Natural killer cell (primary cell): ENCODE results near the gene ATOX1. TPM values are rescaled to one million over a fixed set of nuclear protein-coding genes. Genes with fewer than 3 reads are reported as not detected.
"Not testable (repeated sequence)": the region's sequence is repeated elsewhere in the genome, so short reads cannot be mapped to it uniquely, and the experiment has no call there.

Source experiments
- ATAC-seq, 3 donors: fragments of 150-1000 bp in 2 of 3; fragments of 200-7000 bp in 1 of 3; cut with Tn5 transposase; 1 replicate in 1 of 3; 2 replicates in 2 of 3; pipeline ENCODE4 v1.10.0; 2021; ENCODE audit warnings: mild to moderate bottlenecking in 2 of 3, moderate library complexity in 2 of 3
- DNase-seq, 2 donors: peaks; one replicate each; pipeline versions ENCODE4 v3.0.0 to v3.0.0-alpha.2; 2013 to 2021; ENCODE audit warnings: mixed read lengths in 1 of 2
- H3K27ac ChIP-seq: one replicate; pipeline ENCODE4 v1.5.1; 2013; ENCODE audit warnings: mild to moderate bottlenecking, low read length
- H3K27me3 ChIP-seq: one replicate; pipeline ENCODE4 v1.6.1; 2013; ENCODE audit warnings: low read length; ENCODE audit not compliant: control insufficient read depth, insufficient read depth
- H3K36me3 ChIP-seq: one replicate; pipeline ENCODE4 v1.6.1; 2013; ENCODE audit warnings: low read length; ENCODE audit not compliant: control insufficient read depth, insufficient read depth
- H3K4me1 ChIP-seq: one replicate; pipeline ENCODE4 v1.6.1; 2013; ENCODE audit warnings: low read length; ENCODE audit not compliant: control insufficient read depth, insufficient read depth
- H3K4me3 ChIP-seq: one replicate; pipeline ENCODE4 v1.5.1; 2013; ENCODE audit warnings: low read length
- H3K9me3 ChIP-seq: one replicate; pipeline ENCODE4 v1.6.1; 2013; ENCODE audit warnings: low read length; ENCODE audit not compliant: control insufficient read depth, insufficient read depth
- H3K27ac Mint-ChIP-seq, 2 donors: one replicate each; pipeline ENCODE4 v1.8.0; 2022; ENCODE audit warnings: mild to moderate bottlenecking in 2 of 2, mixed read lengths in 2 of 2, moderate library complexity in 1 of 2
- H3K27me3 Mint-ChIP-seq, 2 donors: one replicate each; pipeline ENCODE4 v1.8.0; 2022; ENCODE audit warnings: low read depth in 2 of 2, mixed read lengths in 2 of 2
- H3K36me3 Mint-ChIP-seq: one replicate; pipeline ENCODE4 v1.8.0; 2022; ENCODE audit warnings: mixed read lengths
- H3K4me1 Mint-ChIP-seq, 2 donors: one replicate each; pipeline ENCODE4 v1.8.0; 2022; ENCODE audit warnings: mixed read lengths in 2 of 2
- H3K4me3 Mint-ChIP-seq: one replicate; pipeline ENCODE4 v1.8.0; 2022; ENCODE audit warnings: mild to moderate bottlenecking, moderate library complexity, mixed read lengths
- H3K9me3 Mint-ChIP-seq, 2 donors: one replicate each; pipeline ENCODE4 v1.8.0; 2022; ENCODE audit warnings: mixed read lengths in 2 of 2
- CTCF ChIP-seq: fragments of 200-600 bp; IDR thresholded peaks from one replicate; pipeline ENCODE4 v1.8.0; 2022; ENCODE audit warnings: antibody characterized with exemption
- WGBS: methylation state at CpG from one replicate; pipeline ENCODE4 v1.1.7; 2013; ENCODE audit warnings: missing lambda C conversion rate; ENCODE audit not compliant: insufficient coverage; 5-methylcytosine and 5-hydroxymethylcytosine counted together
- intact Hi-C: fragments of 100-400 bp; cut with micrococcal nuclease; formaldehyde crosslinking; loops from one replicate; pipeline ENCODE4 v1.14.2; 2022
- total RNA-seq, 4 donors: library from RNA; stranded (reverse); fragments of 120-200 nt in 1 of 4; gene quantifications; one replicate each; pipeline versions ENCODE4 v1.2.3 to v1.2.4, GENCODE V29; 2013 to 2022

ATOX1 gene
- total RNA-seq, 3 donors from 2014 or later (not counting 1 experiment from before 2014, with no cell fraction given), result 41.5 to 46.4 (median 46.2) TPM

GRCh38 chr5:151787817-151788216 is 29.4 kb upstream of the ATOX1 start:
- H3K27ac ChIP-seq, result no peak overlapping the region
- Mint-ChIP-seq H3K36me3 (peaks cover 22% of the 10 kb centered on the region), H3K27ac (no peak overlapping the region), H3K4me3 (no peak overlapping the region), H3K27me3 (no peaks in the 10 kb centered on the region), H3K4me1 (peaks cover 19 to 40% of the 10 kb centered on the region in 2 donors), H3K9me3 (no peaks in the 10 kb centered on the region)
- 89% methylated on average over 5 of the region's 6 CpGs for WGBS
- DNase-seq, result no peak
- H3K4me3 ChIP-seq, result no peak overlapping the region
- ATAC-seq, result no peak
- no peak for TF ChIP-seq CTCF
- peaks cover 11% of the 10 kb centered on the region for H3K4me1 ChIP-seq
- no peaks in the 10 kb centered on the region for H3K27me3 ChIP-seq
- H3K9me3 ChIP-seq, result no peaks in the 10 kb centered on the region
- intact Hi-C loops, result no loop called here
- peaks cover 45% of the 10 kb centered on the region for H3K36me3 ChIP-seq

- Mint-ChIP-seq H3K9me3 (no peaks in the 10 kb centered on the region), H3K36me3 (peaks cover 14% of the 10 kb centered on the region), H3K4me1 (peaks cover 26 to 46% of the 10 kb centered on the region in 2 donors), H3K4me3 (peak overlapping the region; percentile 3), H3K27ac (peak overlapping the region; percentile 50 to 52), H3K27me3 (no peaks in the 10 kb centered on the region)
- whole genome bisulfite sequencing, result 84% methylated on average over 2 of the region's 4 CpGs
- DNase-seq (no peak), ATAC-seq (no peak)
- no peak for TF ChIP-seq CTCF
- intact Hi-C loops, result no loop called here
- H3K27ac ChIP-seq, result no peak overlapping the region
- peaks cover 32% of the 10 kb centered on the region for H3K36me3 ChIP-seq
- H3K27me3 ChIP-seq, result no peaks in the 10 kb centered on the region
- no peaks in the 10 kb centered on the region for H3K9me3 ChIP-seq
- no peak overlapping the region for H3K4me3 ChIP-seq
- H3K4me1 ChIP-seq, result peaks cover 11% of the 10 kb centered on the region
These were observed 28.0 kb upstream of the ATOX1 start for GRCh38 chr5:151786468-151786867.

GRCh38 chr5:151784141-151784540 is 25.7 kb upstream of the ATOX1 start:
- Mint-ChIP-seq H3K36me3 (no peaks in the 10 kb centered on the region), H3K9me3 (no peaks in the 10 kb centered on the region), H3K27me3 (no peaks in the 10 kb centered on the region), H3K4me1 (peaks cover 43 to 63% of the 10 kb centered on the region in 2 donors), H3K4me3 (no peak overlapping the region), H3K27ac (peak overlapping the region; percentile 44 to 64)
- DNase-seq (no peak), ATAC-seq (no peak)
- H3K4me1 ChIP-seq, result peaks cover 16% of the 10 kb centered on the region
- no peaks in the 10 kb centered on the region for H3K27me3 ChIP-seq
- H3K9me3 ChIP-seq, result no peaks in the 10 kb centered on the region
- H3K36me3 ChIP-seq, result peaks cover 10% of the 10 kb centered on the region
- TF ChIP-seq CTCF, result no peak
- WGBS, result 83% methylated on average over 2 of the region's 3 CpGs
- H3K27ac ChIP-seq, result no peak overlapping the region
- H3K4me3 ChIP-seq, result no peak overlapping the region
- intact Hi-C loops, result no loop called here

GRCh38 chr5:151783664-151784063 is 25.2 kb upstream of the ATOX1 start:
- H3K27me3 ChIP-seq, H3K36me3 ChIP-seq, H3K27me3 Mint-ChIP-seq, intact Hi-C loops, H3K4me3 Mint-ChIP-seq, ATAC-seq, H3K27ac ChIP-seq, H3K9me3 Mint-ChIP-seq, H3K36me3 Mint-ChIP-seq, H3K4me3 ChIP-seq, DNase-seq, H3K9me3 ChIP-seq: not testable (repeated sequence)
- peaks cover 16% of the 10 kb centered on the region for H3K4me1 ChIP-seq
- peaks cover 46 to 67% of the 10 kb centered on the region in 2 donors for H3K4me1 Mint-ChIP-seq
- H3K27ac Mint-ChIP-seq, result peak overlapping the region in 1 of 2 donors; percentile 9
- 96% methylated on average over 11 of the region's 16 CpGs for WGBS
